IPS-15b (cell line): ENCODE measurements around the gene F8A1.
"Not testable (repeated sequence)": the region's sequence is repeated elsewhere in the genome, so short reads cannot be mapped to it uniquely, and the experiment has no call there.

Source experiments
- H3K27me3 ChIP-seq: one replicate; pipeline ENCODE4 v1.6.1; 2013; ENCODE audit warnings: low read length; ENCODE audit not compliant: control insufficient read depth, insufficient read depth
- H3K36me3 ChIP-seq: one replicate; pipeline ENCODE4 v1.6.1; 2013; ENCODE audit warnings: low read length; ENCODE audit not compliant: control insufficient read depth, insufficient read depth
- H3K4me1 ChIP-seq: one replicate; pipeline ENCODE4 v1.6.1; 2013; ENCODE audit warnings: mild to moderate bottlenecking, low read length; ENCODE audit not compliant: control insufficient read depth, insufficient read depth
- H3K4me3 ChIP-seq: one replicate; pipeline ENCODE4 v1.5.1; 2013; ENCODE audit warnings: low read depth, low read length
- H3K9ac ChIP-seq: one replicate; pipeline ENCODE4 v1.6.1; 2013; ENCODE audit warnings: low read depth, mild to moderate bottlenecking, low read length
- H3K9me3 ChIP-seq: one replicate; pipeline ENCODE4 v1.6.1; 2013; ENCODE audit warnings: mild to moderate bottlenecking, low read length; ENCODE audit not compliant: control insufficient read depth, insufficient read depth

F8A1 gene

DNA sequence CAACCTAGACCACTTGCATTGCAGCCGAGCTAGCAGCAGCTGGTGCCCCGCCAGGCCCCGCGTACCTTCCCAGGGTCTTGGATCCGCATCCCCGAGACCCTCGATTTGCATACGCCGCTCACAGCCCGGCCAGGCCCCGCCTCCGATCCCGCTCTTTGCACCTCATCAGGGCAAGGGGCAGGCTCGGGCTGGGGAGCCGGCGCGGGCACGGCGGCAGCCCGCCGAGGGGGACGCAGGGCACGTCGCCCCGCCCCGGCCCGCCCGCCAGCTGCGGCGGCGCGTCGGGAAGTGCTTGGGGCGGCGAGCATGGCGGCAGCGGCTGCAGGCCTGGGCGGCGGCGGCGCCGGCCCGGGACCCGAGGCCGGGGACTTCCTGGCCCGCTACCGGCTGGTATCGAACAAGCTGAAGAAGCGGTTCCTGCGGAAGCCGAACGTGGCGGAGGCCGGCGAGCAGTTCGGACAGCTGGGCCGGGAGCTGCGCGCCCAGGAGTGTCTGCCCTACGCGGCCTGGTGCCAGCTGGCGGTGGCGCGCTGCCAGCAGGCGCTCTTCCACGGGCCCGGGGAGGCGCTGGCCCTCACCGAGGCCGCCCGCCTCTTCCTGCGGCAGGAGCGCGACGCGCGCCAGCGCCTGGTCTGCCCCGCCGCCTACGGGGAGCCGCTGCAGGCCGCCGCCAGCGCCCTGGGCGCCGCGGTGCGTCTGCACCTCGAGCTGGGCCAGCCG lies at the start of gene F8A1:
TSS of gene F8A1 (plus strand) at position 287 of the 720 bp plus-strand sequence. CDS start at position 307, 20 bp downstream.
- not testable (repeated sequence) for H3K36me3 ChIP-seq, H3K4me1 ChIP-seq, H3K27me3 ChIP-seq, H3K4me3 ChIP-seq, H3K9ac ChIP-seq, H3K9me3 ChIP-seq

DNA sequence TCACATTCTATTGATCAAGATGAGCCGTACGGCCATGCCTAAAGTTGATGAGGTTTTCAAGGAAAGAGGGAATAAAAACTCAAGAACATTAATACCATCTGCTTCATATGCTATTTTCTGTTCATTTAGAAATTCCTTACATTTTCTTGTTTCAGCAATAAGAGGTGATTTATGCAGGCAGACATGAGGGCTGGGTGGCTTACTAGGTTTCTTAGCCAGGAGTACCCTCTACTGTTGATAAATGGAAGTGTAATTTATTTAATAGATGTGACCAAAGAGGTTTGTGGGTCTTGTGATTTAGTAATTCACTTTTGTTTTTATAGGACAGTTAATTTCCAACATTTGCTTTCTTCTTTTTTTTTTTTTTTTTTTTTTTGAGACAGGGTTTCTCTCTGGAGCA lies 45.3 kb upstream of the F8A1 start:
- H3K36me3 ChIP-seq, result no peaks in the 10 kb centered on the region
- H3K9me3 ChIP-seq, result peaks cover 4% of the 10 kb centered on the region
- no peak overlapping the region for H3K4me3 ChIP-seq
- H3K4me1 ChIP-seq, result no peaks in the 10 kb centered on the region
- H3K9ac ChIP-seq, result no peak overlapping the region
- no peaks in the 10 kb centered on the region for H3K27me3 ChIP-seq

DNA sequence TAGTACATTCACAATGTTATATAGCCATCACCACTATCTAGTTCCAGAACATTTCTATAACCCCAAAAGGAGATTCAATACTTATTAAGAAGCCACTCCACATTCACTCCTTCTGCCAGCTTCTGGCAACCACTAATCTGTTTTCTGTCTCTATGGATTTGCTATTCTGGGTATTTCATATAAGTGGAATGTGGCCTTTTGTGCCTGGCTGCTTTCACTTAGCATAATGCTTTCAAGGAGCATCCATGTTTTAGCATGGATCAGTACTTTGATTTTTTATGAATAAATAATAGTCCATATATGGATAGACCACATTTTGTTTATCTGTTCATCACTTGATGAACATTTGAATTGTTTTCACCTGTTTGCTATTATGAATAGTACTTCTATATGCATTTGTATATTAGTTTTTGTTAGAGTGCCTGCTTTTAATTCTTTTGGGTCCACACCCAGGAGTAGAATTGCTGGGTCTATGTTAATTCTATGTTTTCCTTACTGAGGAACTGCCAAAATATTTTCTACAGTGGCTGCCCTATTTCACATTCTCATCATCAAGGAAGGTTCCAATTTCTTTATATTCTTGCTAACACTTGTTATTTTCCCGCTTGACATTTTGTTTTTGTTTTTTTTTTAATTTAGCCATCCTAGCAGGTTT lies 35.1 kb upstream of the F8A1 start:
- Histone ChIP-seq H3K9me3 (no peaks in the 10 kb centered on the region), H3K36me3 (no peaks in the 10 kb centered on the region), H3K27me3 (no peaks in the 10 kb centered on the region), H3K4me1 (no peaks in the 10 kb centered on the region), H3K9ac (no peak overlapping the region), H3K4me3 (no peak overlapping the region)

DNA sequence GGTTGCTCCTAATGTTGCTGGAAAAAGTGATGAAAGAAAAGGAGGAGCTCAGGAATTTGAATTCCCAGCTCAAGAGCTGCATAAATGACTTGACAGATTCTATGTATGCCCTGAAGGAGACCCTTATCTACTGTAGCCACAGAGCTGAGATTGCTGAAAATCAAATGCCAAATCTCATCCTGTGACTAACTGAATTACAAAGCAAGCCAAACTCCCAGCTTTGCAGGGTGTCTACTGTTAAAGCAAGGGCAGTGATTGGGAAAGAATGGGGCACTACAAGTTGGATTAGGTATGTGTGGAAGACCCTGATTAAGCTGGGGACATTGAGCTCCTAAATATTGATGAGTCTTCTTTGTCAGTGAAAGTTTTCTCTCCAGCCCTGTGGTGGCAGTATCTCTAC lies 30.9 kb upstream of the F8A1 start:
- Histone ChIP-seq H3K27me3 (no peaks in the 10 kb centered on the region), H3K9me3 (no peaks in the 10 kb centered on the region), H3K4me1 (no peaks in the 10 kb centered on the region), H3K9ac (no peak overlapping the region), H3K36me3 (no peaks in the 10 kb centered on the region), H3K4me3 (no peak overlapping the region)

DNA sequence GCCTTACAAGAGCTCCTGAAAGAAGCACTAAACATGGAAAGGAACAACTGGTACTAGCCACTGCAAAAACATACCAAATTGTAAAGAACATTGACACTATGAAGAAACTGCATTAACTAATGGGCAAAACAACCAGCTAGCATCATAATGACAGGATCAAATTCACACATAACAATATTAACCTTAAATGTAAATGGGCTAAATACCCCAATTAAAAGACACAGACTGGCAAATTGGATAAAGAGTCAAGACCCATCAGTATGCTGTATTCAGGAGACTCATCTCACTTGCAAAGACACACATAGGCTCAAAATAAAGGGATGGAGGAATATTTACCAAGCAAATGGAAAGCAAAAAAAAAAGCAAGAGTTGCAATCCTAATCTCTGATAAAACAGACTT lies 17.6 kb upstream of the F8A1 start:
- H3K27me3 ChIP-seq, H3K36me3 ChIP-seq, H3K9ac ChIP-seq: not testable (repeated sequence)

DNA sequence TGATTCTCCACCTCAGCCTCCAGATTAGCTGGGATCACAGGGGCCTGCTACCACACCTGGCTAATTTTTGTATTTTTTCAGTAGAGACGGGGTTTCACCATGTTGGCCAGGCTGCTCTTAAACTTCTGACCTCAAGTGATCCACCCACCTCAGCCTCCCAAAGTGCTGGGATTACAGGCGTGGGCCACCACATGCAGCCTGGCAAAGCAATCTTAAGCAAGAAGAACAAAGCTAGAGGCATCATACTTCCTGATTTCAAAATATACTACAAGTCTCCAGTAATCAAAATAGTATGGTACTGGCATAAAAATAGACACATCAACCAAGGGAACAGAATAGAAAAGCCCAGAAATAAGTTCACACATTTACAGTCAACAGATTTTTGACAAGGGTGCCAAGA lies 12.8 kb upstream of the F8A1 start:
- no peaks in the 10 kb centered on the region for H3K27me3 ChIP-seq
- no peak overlapping the region for H3K4me3 ChIP-seq
- no peaks in the 10 kb centered on the region for H3K4me1 ChIP-seq
- no peaks in the 10 kb centered on the region for H3K36me3 ChIP-seq
- no peak overlapping the region for H3K9ac ChIP-seq
- no peaks in the 10 kb centered on the region for H3K9me3 ChIP-seq

More for the DNA sequence above, 17.6 kb upstream of the F8A1 start:
- not testable (repeated sequence) for H3K4me3 ChIP-seq, H3K9me3 ChIP-seq, H3K4me1 ChIP-seq

DNA sequence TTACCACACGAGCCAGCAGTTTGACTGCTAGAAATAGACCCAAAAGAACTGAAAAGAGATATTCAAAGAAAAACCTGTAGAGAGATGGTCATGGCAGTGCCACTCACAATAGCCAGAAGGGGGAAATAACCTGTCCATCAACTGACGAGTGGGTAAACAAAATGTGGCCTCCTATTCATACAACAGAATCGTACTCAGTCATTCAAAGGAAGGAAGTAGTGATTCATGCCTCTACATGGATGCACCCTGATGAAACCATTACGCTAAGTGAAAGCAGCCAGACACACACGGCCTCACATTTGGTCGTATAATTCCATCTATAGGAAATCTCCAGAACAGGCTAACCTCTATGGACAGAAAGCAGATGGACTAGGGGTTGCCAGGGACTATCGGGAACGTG lies 2.1 kb upstream of the F8A1 start:
- H3K4me1 ChIP-seq, H3K36me3 ChIP-seq, H3K9ac ChIP-seq, H3K27me3 ChIP-seq, H3K4me3 ChIP-seq, H3K9me3 ChIP-seq: not testable (repeated sequence)

DNA sequence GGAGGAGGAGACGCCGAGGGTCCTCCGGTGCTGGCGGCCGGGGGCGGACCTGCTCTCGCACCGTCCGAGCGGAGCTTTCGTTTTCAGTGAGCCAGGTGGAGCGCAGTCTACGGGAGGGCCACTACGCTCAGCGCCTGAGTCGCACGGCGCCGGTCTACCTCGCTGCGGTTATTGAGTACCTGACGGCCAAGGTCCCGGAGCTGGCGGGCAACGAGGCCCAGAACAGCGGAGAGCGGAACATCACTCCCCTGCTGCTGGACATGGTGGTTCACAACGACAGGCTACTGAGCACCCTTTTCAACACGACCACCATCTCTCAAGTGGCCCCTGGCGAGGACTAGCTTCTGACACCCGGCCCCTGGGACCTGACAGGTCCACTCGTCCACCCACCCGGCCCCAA lies 1.1 kb upstream of the F8A1 start:
- H3K4me3 ChIP-seq, H3K9me3 ChIP-seq: not testable (repeated sequence)

DNA sequence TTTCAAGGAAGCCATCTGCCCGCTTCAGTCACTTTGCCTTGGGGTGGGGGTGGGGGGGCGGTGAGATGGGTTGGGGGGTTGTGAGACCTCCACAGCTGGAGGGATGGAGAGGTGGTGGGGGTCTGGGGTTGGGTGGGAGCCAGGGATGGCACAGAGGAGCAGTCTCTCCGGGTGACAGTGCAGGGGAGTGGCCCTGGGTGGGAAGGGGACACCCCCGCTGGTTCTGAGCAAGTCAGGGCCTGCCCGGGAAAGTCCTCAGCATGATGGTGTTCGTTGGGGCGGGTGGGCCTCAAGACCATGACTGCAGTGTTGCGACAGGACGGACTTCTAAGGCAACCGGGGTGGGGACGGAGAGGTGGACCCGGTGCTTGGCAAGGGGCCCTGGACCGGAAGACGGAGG lies 606 bp upstream of the F8A1 start:
- not testable (repeated sequence) for H3K4me1 ChIP-seq

More for the DNA sequence above, 1.1 kb upstream of the F8A1 start:
- H3K9ac ChIP-seq, H3K27me3 ChIP-seq, H3K4me1 ChIP-seq, H3K36me3 ChIP-seq: not testable (repeated sequence)

DNA sequence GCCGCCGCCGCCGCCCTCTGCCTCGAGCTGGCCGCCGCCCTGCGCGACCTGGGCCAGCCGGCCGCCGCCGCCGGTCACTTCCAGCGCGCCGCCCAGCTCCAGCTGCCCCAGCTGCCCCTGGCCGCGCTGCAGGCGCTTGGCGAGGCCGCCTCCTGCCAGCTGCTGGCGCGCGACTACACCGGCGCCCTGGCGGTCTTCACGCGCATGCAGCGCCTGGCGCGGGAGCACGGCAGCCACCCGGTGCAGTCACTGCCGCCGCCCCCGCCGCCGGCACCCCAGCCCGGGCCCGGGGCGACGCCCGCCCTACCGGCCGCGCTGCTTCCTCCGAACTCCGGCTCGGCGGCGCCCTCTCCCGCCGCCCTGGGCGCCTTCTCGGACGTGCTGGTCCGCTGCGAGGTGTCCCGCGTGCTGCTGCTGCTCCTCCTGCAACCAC lies 650 bp downstream of the F8A1 start:
- H3K27me3 ChIP-seq, H3K4me3 ChIP-seq, H3K9me3 ChIP-seq, H3K9ac ChIP-seq, H3K36me3 ChIP-seq, H3K4me1 ChIP-seq: not testable (repeated sequence)

More for the DNA sequence above, 606 bp upstream of the F8A1 start:
- not testable (repeated sequence) for H3K36me3 ChIP-seq, H3K9ac ChIP-seq, H3K9me3 ChIP-seq, H3K27me3 ChIP-seq, H3K4me3 ChIP-seq

DNA sequence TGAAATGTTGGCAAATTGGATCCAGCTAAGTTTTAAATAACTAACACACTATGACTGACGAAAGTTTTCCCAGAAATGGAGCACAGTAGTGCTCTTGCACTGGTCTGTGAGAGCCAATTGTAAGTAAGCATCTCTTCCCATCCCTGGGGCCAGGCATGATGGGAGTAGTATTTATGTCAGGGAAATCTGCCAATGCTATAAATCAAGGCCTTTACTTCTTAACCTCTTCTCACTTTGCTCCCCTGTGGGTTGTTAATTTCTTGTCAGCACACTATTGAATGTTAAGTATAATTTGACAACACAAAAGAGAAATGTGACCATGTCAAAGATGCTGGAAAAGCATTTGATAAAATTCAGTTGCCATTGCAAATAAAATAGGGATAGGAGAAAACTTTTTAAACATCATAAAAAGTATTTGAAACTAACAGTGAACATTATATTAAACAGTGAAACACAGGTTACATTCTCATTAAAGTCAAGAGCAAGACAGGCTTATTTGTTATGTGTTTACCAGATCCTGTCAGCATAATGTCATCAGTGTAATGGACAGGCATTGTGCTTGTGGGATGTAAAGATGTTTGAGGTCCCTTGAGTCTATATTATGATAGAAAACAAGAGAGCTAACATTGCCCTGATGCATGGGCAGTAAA lies 5.0 kb downstream of the F8A1 start:
- H3K9me3 ChIP-seq, result no peaks in the 10 kb centered on the region
- no peaks in the 10 kb centered on the region for H3K4me1 ChIP-seq
- no peak overlapping the region for H3K4me3 ChIP-seq
- no peaks in the 10 kb centered on the region for H3K27me3 ChIP-seq
- H3K9ac ChIP-seq, result no peak overlapping the region
- no peaks in the 10 kb centered on the region for H3K36me3 ChIP-seq

DNA sequence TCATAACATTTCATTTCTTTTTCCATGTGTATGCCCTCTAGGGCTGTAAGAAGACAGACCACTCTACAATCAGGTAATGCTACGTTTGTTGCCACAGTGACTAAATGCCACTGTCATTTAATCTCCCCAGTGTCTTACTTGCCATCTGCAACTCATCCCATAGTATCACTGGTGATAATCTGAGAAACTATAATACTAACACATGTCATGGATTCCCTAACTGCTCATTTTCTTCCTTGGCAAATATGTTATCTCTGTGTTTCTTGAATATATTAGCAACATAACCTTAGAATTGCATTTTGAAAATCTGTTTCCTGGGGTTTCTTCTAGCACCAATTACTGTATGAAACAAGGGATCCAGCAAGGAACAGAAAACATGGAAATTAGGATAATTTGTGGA lies 6.1 kb downstream of the F8A1 start:
- Histone ChIP-seq H3K4me3 (no peak overlapping the region), H3K9me3 (no peaks in the 10 kb centered on the region), H3K36me3 (no peaks in the 10 kb centered on the region), H3K9ac (no peak overlapping the region), H3K27me3 (no peaks in the 10 kb centered on the region), H3K4me1 (no peaks in the 10 kb centered on the region)
